Activated T-helper 2 cell treated with anti-CD3 and anti-CD28 coated beads, Interferon-gamma antibody, Interleukin-2, Interleukin-4, amounts not matched to agents 10 μg/mL and 5 μg/mL and 100 μg/mL, durations not matched to agents 14 hours and 24 hours and 36 hours (primary cell): ENCODE measurements around the gene CDC42EP1. TPM values are rescaled to one million over a fixed set of nuclear protein-coding genes. Genes with fewer than 3 reads are reported as not detected.

Experiments
- DNase-seq: peaks from one replicate; pipeline ENCODE4 v3.0.0; 2021; ENCODE audit warnings: low spot score
- H3K27ac Mint-ChIP-seq: one replicate; pipeline ENCODE4 v1.8.0; 2021; ENCODE audit warnings: mixed read lengths
- H3K27me3 Mint-ChIP-seq: one replicate; pipeline ENCODE4 v1.8.0; 2021; ENCODE audit warnings: low read depth, mixed read lengths
- H3K36me3 Mint-ChIP-seq: one replicate; pipeline ENCODE4 v1.8.0; 2021; ENCODE audit warnings: low read depth, mixed read lengths
- H3K4me1 Mint-ChIP-seq: one replicate; pipeline ENCODE4 v1.8.0; 2021; ENCODE audit warnings: low read depth, mixed read lengths
- H3K4me3 Mint-ChIP-seq: one replicate; pipeline ENCODE4 v1.8.0; 2021; ENCODE audit warnings: low read depth, mild to moderate bottlenecking, moderate library complexity, mixed read lengths
- H3K9me3 Mint-ChIP-seq: one replicate; pipeline ENCODE4 v1.8.0; 2021; ENCODE audit warnings: mixed read lengths
- intact Hi-C: fragments of 100-400 bp; cut with micrococcal nuclease; formaldehyde crosslinking; loops from one replicate; pipeline ENCODE4 v1.15.1; 2023
- total RNA-seq: library from RNA; stranded (reverse); gene quantifications from 2 replicates; pipeline ENCODE4 v1.2.3, GENCODE V29; 2022

Gene CDC42EP1
- total RNA-seq, 1 donor from 2014 or later = 1.1 TPM

DNA sequence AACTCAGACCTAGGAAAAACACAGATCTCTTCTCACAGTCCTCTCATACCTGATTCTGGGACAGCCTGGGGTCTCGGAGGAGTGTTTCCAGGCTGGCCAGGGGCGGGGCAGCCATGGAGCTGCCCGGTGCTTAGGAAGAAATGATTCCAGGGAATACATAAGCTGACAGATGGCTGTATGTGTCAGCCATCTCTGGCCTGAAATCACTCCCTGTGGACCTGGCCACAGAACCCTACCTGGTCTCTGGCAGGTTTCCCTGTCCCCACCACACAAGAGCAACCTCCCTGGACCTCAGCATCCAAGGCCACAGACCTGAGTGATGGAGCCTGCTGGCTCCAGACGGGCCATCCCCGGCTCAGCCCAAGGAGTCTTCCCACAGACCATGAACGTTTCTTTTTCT, 58.4 kb downstream of the CDC42EP1 start:
- Mint-ChIP-seq H3K27me3 (no peaks in the 10 kb centered on the region), H3K4me3 (no peak overlapping the region), H3K4me1 (peaks cover 2% of the 10 kb centered on the region), H3K36me3 (peaks cover 34% of the 10 kb centered on the region), H3K27ac (no peak overlapping the region), H3K9me3 (no peaks in the 10 kb centered on the region)
- intact Hi-C loops = no loop called here
- DNase-seq = no peak

Other genes starting within 250 kb of the CDC42EP1 start
- 0.11 TPM in 2 replicates for gene ELFN2, start 133.0 kb upstream of the CDC42EP1 start, total RNA-seq
- gene MFNG, start 74.1 kb upstream of the CDC42EP1 start, total RNA-seq = 166 and 168 TPM in 2 replicates
- 0.09 TPM in 1 of 2 replicates, not detected in the other for gene CARD10, start 41.1 kb upstream of the CDC42EP1 start, total RNA-seq
- not detected in 2 replicates for gene LGALS2, start 19.6 kb downstream of the CDC42EP1 start, total RNA-seq
- gene GGA1, start 48.4 kb downstream of the CDC42EP1 start, total RNA-seq = 69.3 and 71.2 TPM in 2 replicates
- 117 and 122 TPM in 2 replicates for gene SH3BP1, start 79.2 kb downstream of the CDC42EP1 start, total RNA-seq
- 40.1 and 41.9 TPM in 2 replicates for gene PDXP, start 98.2 kb downstream of the CDC42EP1 start, total RNA-seq
- gene LGALS1, start 115.2 kb downstream of the CDC42EP1 start, total RNA-seq = 892 and 921 TPM in 2 replicates
- gene NOL12, start 125.9 kb downstream of the CDC42EP1 start, total RNA-seq = 55.4 and 60.6 TPM in 2 replicates
- 37.2 and 43.3 TPM in 2 replicates for gene TRIOBP, start 136.6 kb downstream of the CDC42EP1 start, total RNA-seq
- gene GCAT, start 247.5 kb downstream of the CDC42EP1 start, total RNA-seq = 24.2 and 25.5 TPM in 2 replicates